ENCODE measurements around the gene PHLDB3.
"Not testable (repeated sequence)": the region's sequence is repeated elsewhere in the genome, so short reads cannot be mapped to it uniquely, and the experiment has no call there.

Gene PHLDB3

DNA sequence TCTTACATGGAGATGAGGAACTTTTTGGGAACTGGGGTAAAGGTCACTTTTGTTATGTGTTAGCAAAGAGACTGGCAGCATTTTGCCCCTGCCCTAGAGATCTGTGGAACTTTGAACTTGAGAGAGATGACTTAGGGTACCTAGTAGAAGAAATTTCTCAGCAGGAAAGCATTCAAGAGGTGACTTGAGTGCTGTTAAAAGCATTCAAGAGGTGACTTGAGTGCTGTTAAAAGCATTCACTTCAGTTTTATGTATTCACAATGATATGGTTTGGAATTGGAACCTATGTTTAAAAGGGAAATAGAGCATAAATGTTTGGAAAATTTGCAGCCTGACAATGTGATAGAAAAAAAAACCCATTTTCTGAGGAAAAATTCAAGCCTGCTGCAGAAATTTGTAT is 7.9 kb upstream of the PHLDB3 start:
- not testable (repeated sequence) for H3K27ac ChIP-seq (ENCODE audit: low read depth, low read length); H3K9ac ChIP-seq (ENCODE audit: low read depth in 1 of 2, low read length in 2 of 2); H3K27me3 ChIP-seq (ENCODE audit: control insufficient read depth in 1 of 2, insufficient read depth in 2 of 2, low read length in 2 of 2); H3K4me3 ChIP-seq (ENCODE audit: low read depth in 1 of 2, low read length in 2 of 2); H3K9me3 ChIP-seq (ENCODE audit: control insufficient read depth in 1 of 2, low read length in 2 of 2); H3K4me1 ChIP-seq (ENCODE audit: control insufficient read depth in 1 of 2, insufficient read depth in 2 of 2, low read length in 2 of 2)
- peaks cover 14 to 46% of the 10 kb centered on the region in 2 donors for H3K36me3 ChIP-seq (ENCODE audit: control insufficient read depth in 1 of 2, insufficient read depth in 2 of 2, low read length in 2 of 2)

DNA sequence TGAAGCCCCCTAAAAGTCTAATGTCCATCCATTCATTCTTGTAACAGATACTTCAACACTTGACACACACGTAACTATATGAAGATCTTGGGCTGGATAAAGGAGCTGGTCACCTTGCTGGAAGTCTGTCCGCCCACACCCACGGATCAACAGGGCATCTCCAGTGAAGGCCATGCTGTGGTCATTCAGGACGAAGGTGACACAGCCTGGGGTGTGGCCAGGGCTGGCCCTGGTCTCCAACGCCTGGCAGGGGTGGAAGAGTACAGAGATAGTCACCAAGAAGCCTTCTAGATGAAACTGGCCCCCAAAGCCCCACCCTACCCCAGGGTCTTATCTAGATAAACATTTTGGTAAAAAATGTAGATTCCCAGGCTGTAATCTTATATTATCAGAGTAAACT is 6.8 kb upstream of the PHLDB3 start:
- H3K27me3 ChIP-seq (ENCODE audit: control insufficient read depth in 1 of 2, insufficient read depth in 2 of 2, low read length in 2 of 2), result no peaks in the 10 kb centered on the region
- no peak overlapping the region for H3K9ac ChIP-seq (ENCODE audit: low read depth in 1 of 2, low read length in 2 of 2)
- peaks cover 14 to 40% of the 10 kb centered on the region in 2 donors for H3K36me3 ChIP-seq (ENCODE audit: control insufficient read depth in 1 of 2, insufficient read depth in 2 of 2, low read length in 2 of 2)
- peaks cover 0 to 5% of the 10 kb centered on the region in 2 donors for H3K4me1 ChIP-seq (ENCODE audit: control insufficient read depth in 1 of 2, insufficient read depth in 2 of 2, low read length in 2 of 2)
- no peak overlapping the region for H3K27ac ChIP-seq (ENCODE audit: low read depth, low read length)
- H3K9me3 ChIP-seq (ENCODE audit: control insufficient read depth in 1 of 2, low read length in 2 of 2), result no peaks in the 10 kb centered on the region
- H3K4me3 ChIP-seq (ENCODE audit: low read depth in 1 of 2, low read length in 2 of 2), result no peak overlapping the region

DNA sequence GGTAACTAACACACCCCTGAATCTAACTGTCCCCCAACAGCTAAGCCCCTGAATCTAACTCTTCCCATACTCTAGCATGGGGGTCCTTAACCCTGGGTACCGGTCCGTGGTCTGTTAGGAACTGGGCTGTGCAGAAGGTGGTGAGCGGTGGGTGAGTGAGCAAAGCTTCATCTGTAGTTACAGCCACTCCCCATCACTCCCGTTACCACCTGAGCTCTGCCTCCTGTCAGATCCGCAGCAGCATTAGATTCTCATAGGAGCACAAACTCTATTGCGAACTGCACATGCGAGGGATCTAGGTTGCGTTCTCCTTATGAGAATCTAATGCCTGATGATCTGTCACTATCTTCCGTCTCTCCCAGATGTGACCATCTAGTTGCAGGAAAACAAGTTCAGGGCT is 6.2 kb upstream of the PHLDB3 start:
- H3K4me3 ChIP-seq (ENCODE audit: low read depth in 1 of 2, low read length in 2 of 2), result no peak overlapping the region
- H3K27me3 ChIP-seq (ENCODE audit: control insufficient read depth in 1 of 2, insufficient read depth in 2 of 2, low read length in 2 of 2), result no peaks in the 10 kb centered on the region
- H3K36me3 ChIP-seq (ENCODE audit: control insufficient read depth in 1 of 2, insufficient read depth in 2 of 2, low read length in 2 of 2), result peaks cover 11 to 42% of the 10 kb centered on the region in 2 donors
- H3K9me3 ChIP-seq (ENCODE audit: control insufficient read depth in 1 of 2, low read length in 2 of 2), result no peaks in the 10 kb centered on the region
- no peak overlapping the region for H3K27ac ChIP-seq (ENCODE audit: low read depth, low read length)
- H3K4me1 ChIP-seq (ENCODE audit: control insufficient read depth in 1 of 2, insufficient read depth in 2 of 2, low read length in 2 of 2), result peaks cover 0 to 5% of the 10 kb centered on the region in 2 donors
- H3K9ac ChIP-seq (ENCODE audit: low read depth in 1 of 2, low read length in 2 of 2), result no peak overlapping the region

DNA sequence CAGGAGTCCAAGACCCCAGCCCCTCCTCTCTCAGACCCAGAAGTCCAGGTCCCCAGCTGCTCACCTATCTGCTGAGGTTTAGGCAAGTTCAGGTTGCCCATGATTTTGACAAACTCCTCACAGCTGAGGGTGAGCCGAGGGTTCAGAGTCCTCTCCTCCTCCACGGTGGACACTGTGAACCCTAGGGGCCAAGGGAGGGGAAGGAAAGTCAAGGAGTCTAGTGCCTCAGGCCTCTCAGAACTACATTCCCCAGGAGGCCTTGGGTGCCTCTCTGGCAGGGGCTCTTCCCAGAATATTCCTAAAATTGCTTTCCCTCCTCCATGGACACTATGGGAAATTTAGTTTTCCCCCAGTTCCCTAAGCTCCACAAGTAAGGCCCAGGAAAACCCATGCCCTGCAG is 3.3 kb upstream of the PHLDB3 start:
- peaks cover 11 to 16% of the 10 kb centered on the region in 2 donors for H3K4me1 ChIP-seq (ENCODE audit: control insufficient read depth in 1 of 2, insufficient read depth in 2 of 2, low read length in 2 of 2)
- no peaks in the 10 kb centered on the region for H3K27me3 ChIP-seq (ENCODE audit: control insufficient read depth in 1 of 2, insufficient read depth in 2 of 2, low read length in 2 of 2)
- no peaks in the 10 kb centered on the region for H3K9me3 ChIP-seq (ENCODE audit: control insufficient read depth in 1 of 2, low read length in 2 of 2)
- no peak overlapping the region for H3K27ac ChIP-seq (ENCODE audit: low read depth, low read length)
- H3K9ac ChIP-seq (ENCODE audit: low read depth in 1 of 2, low read length in 2 of 2), result no peak overlapping the region
- peaks cover 10 to 39% of the 10 kb centered on the region in 2 donors for H3K36me3 ChIP-seq (ENCODE audit: control insufficient read depth in 1 of 2, insufficient read depth in 2 of 2, low read length in 2 of 2)
- no peak overlapping the region for H3K4me3 ChIP-seq (ENCODE audit: low read depth in 1 of 2, low read length in 2 of 2)

DNA sequence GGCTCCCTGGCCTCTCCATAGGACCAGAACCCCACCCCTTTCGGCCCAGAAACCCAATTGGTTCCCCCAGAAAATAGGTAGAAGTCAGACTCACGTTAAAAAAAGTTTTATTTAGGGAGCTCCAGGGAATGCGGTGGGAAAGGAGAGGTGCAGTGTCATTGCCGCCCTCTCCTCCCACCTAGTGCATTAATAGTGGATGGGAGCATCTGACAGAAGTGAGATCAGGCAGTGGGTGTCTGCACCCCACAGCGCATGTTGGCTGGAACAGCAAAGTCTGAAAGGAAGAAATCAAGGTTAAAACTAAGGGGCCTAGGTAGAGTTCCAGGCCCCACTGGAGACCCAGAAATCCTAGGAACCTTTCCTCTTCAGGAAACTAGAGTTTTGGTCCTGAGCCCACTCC is 2.1 kb upstream of the PHLDB3 start:
- Histone ChIP-seq H3K36me3 (ENCODE audit: control insufficient read depth in 1 of 2, insufficient read depth in 2 of 2, low read length in 2 of 2) (peaks cover 10 to 37% of the 10 kb centered on the region in 2 donors), H3K9ac (ENCODE audit: low read depth in 1 of 2, low read length in 2 of 2) (no peak overlapping the region), H3K9me3 (ENCODE audit: control insufficient read depth in 1 of 2, low read length in 2 of 2) (no peaks in the 10 kb centered on the region), H3K27me3 (ENCODE audit: control insufficient read depth in 1 of 2, insufficient read depth in 2 of 2, low read length in 2 of 2) (no peaks in the 10 kb centered on the region), H3K4me1 (ENCODE audit: control insufficient read depth in 1 of 2, insufficient read depth in 2 of 2, low read length in 2 of 2) (peaks cover 14 to 18% of the 10 kb centered on the region in 2 donors), H3K27ac (ENCODE audit: low read depth, low read length) (no peak overlapping the region), H3K4me3 (ENCODE audit: low read depth in 1 of 2, low read length in 2 of 2) (no peak overlapping the region)

DNA sequence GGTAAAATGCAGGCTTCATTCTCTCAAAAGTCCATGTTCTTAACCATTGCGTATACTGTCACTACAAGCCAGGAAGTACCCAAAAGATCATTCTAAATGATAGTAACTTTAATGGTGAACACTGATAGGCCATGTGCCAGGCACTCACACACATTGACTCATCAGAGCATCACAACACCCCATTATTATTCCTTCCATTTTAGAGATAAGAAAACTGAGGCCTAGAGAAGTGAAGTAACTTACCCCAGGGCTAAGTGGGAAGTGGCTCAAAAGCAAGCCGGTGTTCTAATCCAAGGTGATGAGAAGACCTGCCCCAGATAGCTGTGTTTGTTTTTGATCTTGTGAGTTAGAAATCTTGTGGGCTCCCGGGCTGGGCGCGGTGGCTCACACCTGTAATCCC is 1.4 kb upstream of the PHLDB3 start:
- no peaks in the 10 kb centered on the region for H3K9me3 ChIP-seq (ENCODE audit: control insufficient read depth in 1 of 2, low read length in 2 of 2)
- H3K36me3 ChIP-seq (ENCODE audit: control insufficient read depth in 1 of 2, insufficient read depth in 2 of 2, low read length in 2 of 2), result peaks cover 10 to 30% of the 10 kb centered on the region in 2 donors
- no peak overlapping the region for H3K27ac ChIP-seq (ENCODE audit: low read depth, low read length)
- no peak overlapping the region for H3K4me3 ChIP-seq (ENCODE audit: low read depth in 1 of 2, low read length in 2 of 2)
- peaks cover 14 to 18% of the 10 kb centered on the region in 2 donors for H3K4me1 ChIP-seq (ENCODE audit: control insufficient read depth in 1 of 2, insufficient read depth in 2 of 2, low read length in 2 of 2)
- no peak overlapping the region for H3K9ac ChIP-seq (ENCODE audit: low read depth in 1 of 2, low read length in 2 of 2)
- no peaks in the 10 kb centered on the region for H3K27me3 ChIP-seq (ENCODE audit: control insufficient read depth in 1 of 2, insufficient read depth in 2 of 2, low read length in 2 of 2)

DNA sequence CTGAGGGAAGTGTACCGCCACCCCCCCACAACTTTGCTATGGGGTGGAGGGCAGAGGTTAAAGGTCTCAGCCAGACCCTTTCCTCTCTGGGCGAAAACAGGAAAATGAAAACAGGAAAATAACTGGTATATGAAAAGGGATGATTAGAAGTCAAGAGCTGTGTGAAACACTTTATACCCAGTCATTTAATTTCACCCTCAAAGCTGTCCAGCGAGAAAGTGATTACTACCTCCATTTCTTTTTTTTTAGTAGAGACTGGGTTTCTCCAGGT is 575 bp upstream of the PHLDB3 start:
- H3K4me3 ChIP-seq (ENCODE audit: low read depth in 1 of 2, low read length in 2 of 2), result peak overlapping the region in 1 of 2 donors; percentile 90
- H3K9me3 ChIP-seq (ENCODE audit: control insufficient read depth in 1 of 2, low read length in 2 of 2), result no peaks in the 10 kb centered on the region
- H3K9ac ChIP-seq (ENCODE audit: low read depth in 1 of 2, low read length in 2 of 2), result peak overlapping the region; percentile 88 to 93
- H3K4me1 ChIP-seq (ENCODE audit: control insufficient read depth in 1 of 2, insufficient read depth in 2 of 2, low read length in 2 of 2), result peaks cover 14 to 18% of the 10 kb centered on the region in 2 donors
- peaks cover 9 to 26% of the 10 kb centered on the region in 2 donors for H3K36me3 ChIP-seq (ENCODE audit: control insufficient read depth in 1 of 2, insufficient read depth in 2 of 2, low read length in 2 of 2)
- no peaks in the 10 kb centered on the region for H3K27me3 ChIP-seq (ENCODE audit: control insufficient read depth in 1 of 2, insufficient read depth in 2 of 2, low read length in 2 of 2)
- H3K27ac ChIP-seq (ENCODE audit: low read depth, low read length), result peak overlapping the region; percentile 41

DNA sequence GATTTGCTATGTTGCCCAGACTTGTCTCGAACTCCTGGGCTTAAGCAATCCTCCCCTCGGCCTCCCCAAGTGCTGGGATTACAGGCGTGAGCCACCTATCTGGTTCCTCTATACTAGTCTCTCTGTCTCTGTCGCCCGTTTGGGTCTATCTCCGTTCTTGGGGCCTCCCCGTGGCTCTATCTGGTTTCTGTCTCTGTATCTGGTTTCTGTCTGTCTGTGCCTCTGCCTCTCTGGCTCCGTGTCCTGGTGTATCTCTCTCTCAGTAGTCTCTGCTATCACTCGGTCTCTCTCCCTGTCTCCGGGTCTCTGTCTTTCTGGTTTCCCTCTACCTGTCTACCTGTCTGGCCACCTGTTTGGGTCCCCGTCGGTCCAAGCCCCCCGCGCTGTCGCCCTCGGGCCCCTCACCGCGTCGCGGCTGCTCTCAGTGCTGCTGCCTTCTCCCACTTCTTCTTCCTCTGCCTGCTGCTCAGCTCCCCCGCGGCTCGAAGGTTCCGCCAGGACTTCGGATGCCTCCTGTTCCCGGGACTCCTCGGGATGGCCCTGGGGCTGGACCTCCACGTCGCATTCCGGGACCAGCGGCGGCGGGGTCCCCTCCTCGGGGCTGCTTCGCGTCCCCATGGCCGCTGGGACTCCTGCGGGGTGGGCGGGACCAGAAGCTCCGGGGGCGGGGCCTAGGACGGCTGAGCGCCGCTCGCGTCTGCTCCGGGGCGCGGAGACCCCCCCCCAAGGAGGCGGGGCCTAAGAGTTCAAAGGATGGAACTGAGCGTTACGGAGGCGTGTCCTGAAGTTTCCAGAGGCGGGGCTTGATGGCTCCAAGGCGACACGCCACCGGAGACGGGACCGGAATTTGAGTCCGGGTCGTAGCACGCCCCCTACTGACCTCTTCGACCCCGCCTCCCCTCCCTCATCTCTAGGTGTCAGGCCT is 783 bp downstream of the PHLDB3 start:
- H3K9ac ChIP-seq (ENCODE audit: low read depth in 1 of 2, low read length in 2 of 2), result peak overlapping the region; percentile 88 to 93
- H3K4me3 ChIP-seq (ENCODE audit: low read depth in 1 of 2, low read length in 2 of 2), result peak overlapping the region; percentile 90
- H3K36me3 ChIP-seq (ENCODE audit: control insufficient read depth in 1 of 2, insufficient read depth in 2 of 2, low read length in 2 of 2), result peaks cover 3 to 17% of the 10 kb centered on the region in 2 donors
- H3K9me3 ChIP-seq (ENCODE audit: control insufficient read depth in 1 of 2, low read length in 2 of 2), result no peaks in the 10 kb centered on the region
- peak overlapping the region; percentile 78 for H3K27ac ChIP-seq (ENCODE audit: low read depth, low read length)
- peaks cover 18 to 20% of the 10 kb centered on the region in 2 donors for H3K4me1 ChIP-seq (ENCODE audit: control insufficient read depth in 1 of 2, insufficient read depth in 2 of 2, low read length in 2 of 2)
- H3K27me3 ChIP-seq (ENCODE audit: control insufficient read depth in 1 of 2, insufficient read depth in 2 of 2, low read length in 2 of 2), result no peaks in the 10 kb centered on the region

DNA sequence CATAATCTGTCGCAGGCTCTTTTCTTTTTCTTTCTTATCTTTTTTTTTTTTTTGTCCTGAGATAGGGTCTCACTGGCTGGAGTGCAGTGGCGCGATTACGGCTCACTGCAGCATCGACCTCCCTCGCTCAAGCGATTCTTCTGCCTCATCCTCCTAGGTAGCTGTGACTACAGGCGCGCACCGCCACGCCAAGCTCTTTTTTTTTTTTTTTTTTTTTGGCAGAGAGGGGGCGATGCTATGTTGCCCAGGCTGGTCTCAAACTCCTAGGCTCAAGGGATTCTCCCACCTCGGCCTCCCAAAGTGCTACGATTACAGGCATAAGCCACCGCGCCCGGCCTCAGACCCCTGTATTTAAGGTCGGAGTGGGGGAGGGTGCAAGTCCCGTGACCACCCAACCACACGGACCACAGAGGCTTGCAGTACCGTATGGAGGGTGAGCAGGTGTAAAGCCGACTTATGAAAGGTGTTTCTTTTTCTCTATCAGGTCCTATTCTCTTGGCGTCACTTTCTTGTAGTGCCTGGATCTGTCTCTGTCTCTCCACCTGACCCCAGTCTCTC is 2.0 kb downstream of the PHLDB3 start:
- H3K9me3 ChIP-seq (ENCODE audit: control insufficient read depth in 1 of 2, low read length in 2 of 2), result no peaks in the 10 kb centered on the region
- H3K36me3 ChIP-seq (ENCODE audit: control insufficient read depth in 1 of 2, insufficient read depth in 2 of 2, low read length in 2 of 2), result peaks cover 0 to 9% of the 10 kb centered on the region in 2 donors
- H3K27ac ChIP-seq (ENCODE audit: low read depth, low read length), result no peak overlapping the region
- H3K4me3 ChIP-seq (ENCODE audit: low read depth in 1 of 2, low read length in 2 of 2), result no peak overlapping the region
- H3K27me3 ChIP-seq (ENCODE audit: control insufficient read depth in 1 of 2, insufficient read depth in 2 of 2, low read length in 2 of 2), result no peaks in the 10 kb centered on the region
- peak overlapping the region in 1 of 2 donors; percentile 88 for H3K9ac ChIP-seq (ENCODE audit: low read depth in 1 of 2, low read length in 2 of 2)
- peaks cover 18 to 23% of the 10 kb centered on the region in 2 donors for H3K4me1 ChIP-seq (ENCODE audit: control insufficient read depth in 1 of 2, insufficient read depth in 2 of 2, low read length in 2 of 2)

DNA sequence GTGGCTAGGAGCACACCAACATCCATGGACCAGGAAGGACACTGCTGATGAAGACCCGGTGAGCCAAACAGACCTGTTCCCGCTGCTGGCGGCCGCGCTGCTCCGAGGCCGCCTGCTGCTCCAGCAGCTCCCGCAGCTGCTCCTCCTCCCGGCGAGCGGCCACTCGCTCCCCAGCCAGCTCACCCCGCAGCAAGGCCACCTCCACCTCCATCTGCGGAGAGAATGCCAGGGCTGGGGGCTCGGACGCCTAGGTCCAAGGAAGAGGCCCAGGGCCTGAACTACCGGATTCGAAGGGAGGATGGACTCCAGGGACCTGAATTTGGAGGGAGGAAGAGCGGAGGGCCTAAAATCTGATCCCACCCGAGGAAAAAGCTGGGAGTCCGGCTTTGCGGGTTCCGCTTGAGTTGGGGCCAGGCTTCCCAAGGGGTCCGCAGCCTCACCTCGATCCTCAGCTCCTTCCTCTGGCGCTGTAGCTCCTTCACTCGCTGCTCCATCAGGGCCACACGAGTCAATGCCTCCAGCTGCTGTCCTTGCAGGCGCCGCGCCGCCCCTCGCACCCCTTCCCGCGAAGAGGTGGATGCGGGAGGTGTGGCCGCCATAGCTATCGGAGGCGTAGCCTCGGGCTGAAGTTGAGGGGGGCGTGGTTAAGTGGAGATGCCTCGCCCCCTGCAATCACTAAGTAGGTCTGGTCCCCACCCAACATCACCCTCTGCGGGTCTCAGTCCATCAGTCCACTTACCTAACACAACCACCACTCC is 2.7 kb downstream of the PHLDB3 start:
- H3K4me1 ChIP-seq (ENCODE audit: control insufficient read depth in 1 of 2, insufficient read depth in 2 of 2, low read length in 2 of 2), result peaks cover 18 to 23% of the 10 kb centered on the region in 2 donors
- H3K9me3 ChIP-seq (ENCODE audit: control insufficient read depth in 1 of 2, low read length in 2 of 2), result no peaks in the 10 kb centered on the region
- no peak overlapping the region for H3K9ac ChIP-seq (ENCODE audit: low read depth in 1 of 2, low read length in 2 of 2)
- peaks cover 2 to 14% of the 10 kb centered on the region in 2 donors for H3K36me3 ChIP-seq (ENCODE audit: control insufficient read depth in 1 of 2, insufficient read depth in 2 of 2, low read length in 2 of 2)
- H3K27me3 ChIP-seq (ENCODE audit: control insufficient read depth in 1 of 2, insufficient read depth in 2 of 2, low read length in 2 of 2), result no peaks in the 10 kb centered on the region
- peak overlapping the region in 1 of 2 donors; percentile 21 for H3K4me3 ChIP-seq (ENCODE audit: low read depth in 1 of 2, low read length in 2 of 2)
- H3K27ac ChIP-seq (ENCODE audit: low read depth, low read length), result no peak overlapping the region
